ENCODE measurements around the gene CYBB. TPM values are rescaled to one million over a fixed set of nuclear protein-coding genes. Genes with fewer than 3 reads are reported as not detected.

The CYBB gene
- polyA plus RNA-seq, 1 experiment: not detected

- no peak for TF ChIP-seq CTCF (IDR thresholded peaks at IDR 0.05; ENCODE audit: insufficient read depth, low read depth, low read length)
- CTCF ChIA-PET: interaction anchor here (2.5 kb wide), 1 partner anchor 16 kb away, joined by 8 read pairs; no protein-coding TSS in a partner anchor
- no peaks in the 10 kb centered on the region for H3K27me3 ChIP-seq (ENCODE audit: control insufficient read depth, insufficient read depth, low read length)
- no peaks in the 10 kb centered on the region for H3K36me3 ChIP-seq (ENCODE audit: control insufficient read depth, insufficient read depth, low read length)
- POLR2A ChIA-PET: no interaction called here
- no peak for DNase-seq (ENCODE audit: low read depth)
- H3K4me3 ChIP-seq (ENCODE audit: low read depth, low read length): no peak overlapping the region
These were observed 61.1 kb downstream of the CYBB start for GRCh38 chrX:37840931-37841330.

GRCh38 chrX:37844622-37845021 lies 64.8 kb downstream of the CYBB start:
- no peaks in the 10 kb centered on the region for H3K36me3 ChIP-seq (ENCODE audit: control insufficient read depth, insufficient read depth, low read length)
- no peak for DNase-seq (ENCODE audit: low read depth)
- no peak overlapping the region for H3K4me3 ChIP-seq (ENCODE audit: low read depth, low read length)
- ChIA-PET POLR2A (no interaction called here), CTCF (no interaction called here)
- TF ChIP-seq CTCF (IDR thresholded peaks at IDR 0.05; ENCODE audit: insufficient read depth, low read depth, low read length): no peak
- H3K27me3 ChIP-seq (ENCODE audit: control insufficient read depth, insufficient read depth, low read length): no peaks in the 10 kb centered on the region

DNA sequence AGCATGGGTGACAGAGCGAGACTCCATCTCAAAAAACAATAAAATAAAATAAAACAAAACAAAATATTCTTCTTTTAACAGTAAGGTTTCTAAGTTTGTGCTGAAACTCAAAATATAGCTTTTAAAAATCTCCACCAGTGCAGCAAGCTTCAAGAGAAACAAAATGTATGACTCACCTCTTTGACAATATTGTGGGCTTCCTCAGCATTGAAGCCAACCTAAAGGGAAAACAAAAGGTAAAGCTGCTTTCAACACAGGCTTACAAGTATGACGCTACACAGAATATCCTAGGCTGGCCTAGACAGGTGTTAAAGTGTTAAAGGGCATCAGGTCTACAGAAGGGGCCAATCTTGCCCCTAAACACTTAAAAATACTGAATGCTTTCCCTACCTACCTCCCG lies 66.3 kb downstream of the CYBB start:
- TF ChIP-seq CTCF (IDR thresholded peaks at IDR 0.05; ENCODE audit: insufficient read depth, low read depth, low read length): no peak
- CTCF ChIA-PET: no interaction called here
- no peak overlapping the region for H3K4me3 ChIP-seq (ENCODE audit: low read depth, low read length)
- H3K36me3 ChIP-seq (ENCODE audit: control insufficient read depth, insufficient read depth, low read length): no peaks in the 10 kb centered on the region
- DNase-seq (ENCODE audit: low read depth): no peak
- H3K27me3 ChIP-seq (ENCODE audit: control insufficient read depth, insufficient read depth, low read length): no peaks in the 10 kb centered on the region
- POLR2A ChIA-PET: no interaction called here

GRCh38 chrX:37846558-37846933 lies 66.7 kb downstream of the CYBB start:
- no peak for DNase-seq (ENCODE audit: low read depth)
- ChIA-PET CTCF (no interaction called here), POLR2A (no interaction called here)
- no peaks in the 10 kb centered on the region for H3K36me3 ChIP-seq (ENCODE audit: control insufficient read depth, insufficient read depth, low read length)
- no peak for TF ChIP-seq CTCF (IDR thresholded peaks at IDR 0.05; ENCODE audit: insufficient read depth, low read depth, low read length)
- H3K4me3 ChIP-seq (ENCODE audit: low read depth, low read length): peak overlapping the region; percentile 83
- H3K27me3 ChIP-seq (ENCODE audit: control insufficient read depth, insufficient read depth, low read length): no peaks in the 10 kb centered on the region

GRCh38 chrX:37846934-37847732 lies 67.3 kb downstream of the CYBB start, which contains the start of gene DYNLT3:
TSS of gene DYNLT3 (minus strand) at chrX:37847571. CDS start at chrX:37847510, 61 bp downstream.
- ChIA-PET POLR2A (no interaction called here), CTCF (no interaction called here)
- H3K36me3 ChIP-seq (ENCODE audit: control insufficient read depth, insufficient read depth, low read length): no peaks in the 10 kb centered on the region
- TF ChIP-seq CTCF (IDR thresholded peaks at IDR 0.05; ENCODE audit: insufficient read depth, low read depth, low read length): no peak
- no peaks in the 10 kb centered on the region for H3K27me3 ChIP-seq (ENCODE audit: control insufficient read depth, insufficient read depth, low read length)
- peak within 1 kb of the TSS; percentile 83 for H3K4me3 ChIP-seq (ENCODE audit: low read depth, low read length)
- DNase-seq (ENCODE audit: low read depth): no peak

Data from BJ (cell line).